Neural cell (in vitro differentiated cells): Measurements from ENCODE around the gene DNAH6.

Source experiments
- CTCF ChIP-seq: fragments of 450-650 bp; IDR thresholded peaks from 2 replicates; pipeline ENCODE4 v1.5.1; 2014; ENCODE audit warnings: antibody characterized with exemption, mild to moderate bottlenecking, moderate library complexity; ENCODE audit not compliant: poor library complexity, severe bottlenecking
- EZH2 ChIP-seq: fragments of 200-600, 300-800 bp; shearing (Covaris generic), sonication (generic); IDR thresholded peaks from 2 replicates; pipeline ENCODE4 v1.6.1; 2014; ENCODE audit warnings: antibody characterized with exemption, low read length, borderline replicate concordance, mild to moderate bottlenecking; ENCODE audit not compliant: insufficient read depth, poor library complexity, severe bottlenecking
- POLR2AphosphoS5 ChIP-seq: IDR thresholded peaks from 2 replicates; pipeline ENCODE4 v1.6.1; 2012
- REST ChIP-seq: IDR thresholded peaks from 2 replicates; pipeline ENCODE4 v1.6.1; 2012; ENCODE audit warnings: borderline replicate concordance
- SMC3 ChIP-seq: fragments of 450-650 bp; conservative IDR thresholded peaks from 2 replicates; pipeline ENCODE4 v1.6.1; 2014; ENCODE audit warnings: antibody characterized with exemption, mild to moderate bottlenecking, moderate library complexity; ENCODE audit not compliant: poor library complexity
- TAF1 ChIP-seq: IDR thresholded peaks from 2 replicates; pipeline ENCODE4 v1.6.1; 2012; ENCODE audit warnings: low read depth

GRCh38 chr2:84678214-84678613 lies 161.9 kb downstream of the DNAH6 start:
- TF ChIP-seq CTCF (no peak), REST (no peak), EZH2 (no peak), POLR2AphosphoS5 (no peak), SMC3 (no peak), TAF1 (no peak)
